K562 (cell line): Measurements from ENCODE around the gene CENPP. TPM values are rescaled to one million over a fixed set of nuclear protein-coding genes. Genes with fewer than 3 reads are reported as not detected.

Experiments used
- ATAC-seq: fragments of 200-7000 bp; cut with Tn5 transposase; 3 replicates; pipeline ENCODE4 v1.9.1; 2020; ENCODE audit warnings: moderate library complexity
- BruUV-seq: library from RNA; stranded (reverse); fragments of 400-500 nt; replicated peaks from 2 replicates; lab custom pipeline; 2021; lab: Mats Ljungman, UMichigan
- CTCF ChIA-PET: fragments of 300-600 bp; formaldehyde crosslinking; extraction: SDS; loops from one replicate; lab custom pipeline; 2021; ENCODE audit warnings: low intra/inter-chr PET ratio; lab: Yijun Ruan, JAX
- POLR2A ChIA-PET: fragments of 300-600, 350-650 bp; sonication (Branson Sonifier 250); formaldehyde crosslinking; extraction: SDS; loops from one replicate; lab custom pipeline; 2021; ENCODE audit warnings: antibody characterized with exemption, inconsistent platforms; lab: Yijun Ruan, JAX
- DNase-seq, 4 experiments: peaks; one replicate each; pipeline versions ENCODE4 v3.0.0 to v3.0.0-alpha.2; 2011 to 2018; ENCODE audit warnings: low spot score in 3 of 4, mixed read lengths in 3 of 4; ENCODE audit errors: extremely low read depth in 1 of 4
- FAIRE-seq: peaks from 2 replicates; lab custom pipeline; 2011; peaks lifted over from hg19 to GRCh38; lab: Jason Lieb, UNC
- H2AFZ ChIP-seq: 2 replicates; pipeline ENCODE4 v1.6.0; 2011; ENCODE audit warnings: low read depth, low read length, control low read depth, inconsistent platforms
- H3K27ac ChIP-seq: fragments of 200-600 bp; 3 replicates; pipeline ENCODE4 v1.8.0; 2011; ENCODE audit warnings: low read depth, mild to moderate bottlenecking, control low read depth, inconsistent platforms, low read length, moderate library complexity, mixed read lengths; ENCODE audit errors: extremely low read depth
- H3K27me3 ChIP-seq, 2 experiments: fragments of 300-600 bp in 1 of 2; 2 replicates in 1 of 2; 3 replicates in 1 of 2; pipeline versions ENCODE4 v1.6.0 to v1.8.0; 2011; ENCODE audit warnings: inconsistent platforms in 2 of 2, low read length in 2 of 2, mild to moderate bottlenecking in 1 of 2, mixed read lengths in 1 of 2, moderate library complexity in 1 of 2; ENCODE audit not compliant: control insufficient read depth in 2 of 2, insufficient read depth in 2 of 2
- H3K36me3 ChIP-seq: fragments of 300-600 bp; 3 replicates; pipeline ENCODE4 v1.8.0; 2011; ENCODE audit warnings: mild to moderate bottlenecking, low read length, inconsistent platforms; ENCODE audit not compliant: control insufficient read depth, insufficient read depth
- H3K4me1 ChIP-seq, 2 experiments: fragments of 200-600 bp in 1 of 2; replicated peaks in 1 of 2; 2 replicates in 1 of 2; 3 replicates in 1 of 2; pipeline versions ENCODE4 v1.5.1 to v1.8.0; 2011; ENCODE audit warnings: inconsistent platforms in 2 of 2, low read length in 2 of 2, mild to moderate bottlenecking in 1 of 2, mixed read lengths in 1 of 2, moderate library complexity in 1 of 2; ENCODE audit not compliant: control insufficient read depth in 2 of 2, insufficient read depth in 2 of 2
- H3K4me2 ChIP-seq: 2 replicates; pipeline ENCODE4 v1.6.1; 2011; ENCODE audit warnings: low read length, control low read depth, inconsistent platforms, mixed read lengths; ENCODE audit not compliant: insufficient read depth
- H3K4me3 ChIP-seq: fragments of 200-600 bp; sonication (generic), shearing (Covaris generic); 2 replicates; pipeline ENCODE4 v1.5.1; 2016; ENCODE audit warnings: control low read depth, inconsistent platforms
- H3K79me2 ChIP-seq: fragments of 200-600 bp; 3 replicates; pipeline ENCODE4 v1.8.0; 2011; ENCODE audit warnings: low read length, inconsistent platforms; ENCODE audit not compliant: control insufficient read depth, insufficient read depth
- H3K9ac ChIP-seq, 2 experiments: 2 replicates each; pipeline versions ENCODE4 v1.6.0 to v1.6.1; 2011; ENCODE audit warnings: low read depth in 2 of 2, low read length in 2 of 2, control low read depth in 1 of 2, inconsistent platforms in 1 of 2, mild to moderate bottlenecking in 1 of 2, mixed read lengths in 1 of 2; ENCODE audit not compliant: insufficient read depth in 1 of 2
- H3K9me1 ChIP-seq: one replicate; pipeline ENCODE4 v1.6.0; 2011; ENCODE audit warnings: inconsistent platforms, mild to moderate bottlenecking, low read length, moderate library complexity; ENCODE audit not compliant: control insufficient read depth, insufficient read depth
- H3K9me3 ChIP-seq: replicated peaks from 2 replicates; pipeline ENCODE4 v1.5.1; 2011; ENCODE audit warnings: low read depth, low read length, inconsistent platforms; ENCODE audit not compliant: control insufficient read depth, insufficient read depth
- H4K20me1 ChIP-seq: replicated peaks from 2 replicates; pipeline ENCODE4 v1.6.1; 2011; ENCODE audit warnings: low read length, inconsistent platforms, mixed read lengths; ENCODE audit not compliant: control insufficient read depth, insufficient read depth
- ATF1 ChIP-seq, 2 experiments: fragments of 450-650 bp in 1 of 2; IDR thresholded peaks; 2 replicates each; pipeline ENCODE4 v1.6.1; 2016; ENCODE audit warnings: missing compliant biosample characterization in 1 of 2, missing genetic modification characterization in 1 of 2
- MTA3 ChIP-seq: fragments of 450-650 bp; formaldehyde crosslinking; IDR thresholded peaks from 2 replicates; pipeline ENCODE4 v1.6.1; 2017; ENCODE audit warnings: mild to moderate bottlenecking, borderline replicate concordance
- NONO ChIP-seq, 2 experiments: fragments of 200-400 bp in 1 of 2; fragments of 450-650 bp in 1 of 2; formaldehyde crosslinking in 1 of 2; IDR thresholded peaks; 2 replicates each; pipeline ENCODE4 v1.6.1; 2017; ENCODE audit warnings: low read depth in 2 of 2, mild to moderate bottlenecking in 2 of 2, moderate library complexity in 2 of 2, low read length in 1 of 2
- PTTG1 ChIP-seq: fragments of 450-650 bp; IDR thresholded peaks from 2 replicates; pipeline ENCODE4 v1.6.1; 2016; ENCODE audit warnings: low read depth, mild to moderate bottlenecking, missing genetic modification characterization, missing compliant biosample characterization
- SREBF2 ChIP-seq: sonication (generic); formaldehyde crosslinking; IDR thresholded peaks from 2 replicates; pipeline ENCODE4 v1.4.0; 2020; ENCODE audit warnings: mild to moderate bottlenecking, missing genetic modification reagents
- TFAM ChIP-seq: fragments of 250-450 bp; sonication (Bioruptor Pico); conservative IDR thresholded peaks from 2 replicates; pipeline ENCODE4 v1.5.0; 2021; ENCODE audit warnings: mild to moderate bottlenecking, moderate library complexity
- TSC22D4 ChIP-seq: fragments of 450-650 bp; IDR thresholded peaks from 2 replicates; pipeline ENCODE4 v1.6.1; 2016; ENCODE audit warnings: missing genetic modification characterization, missing biosample characterization, control low read depth
- ZNF140 ChIP-seq: fragments of 250-450 bp; sonication (Bioruptor Pico); IDR thresholded peaks from 2 replicates; pipeline ENCODE4 v1.8.0; 2021; ENCODE audit warnings: moderate library complexity, mild to moderate bottlenecking, inconsistent platforms
- WGBS: fragments of 100-300 bp; shearing (Covaris generic); methylation state at CpG from one replicate; pipeline ENCODE4 v1.1.6; 2016; ENCODE audit warnings: low coverage, mixed read lengths; ENCODE audit not compliant: insufficient coverage; ENCODE audit errors: missing lambda C conversion rate; 5-methylcytosine and 5-hydroxymethylcytosine counted together
- in situ Hi-C: fragments of 300-500 bp; cut with MboI; formaldehyde crosslinking; loops from 4 replicates; pipeline ENCODE4 v1.15.0; 2018; ENCODE audit warnings: inconsistent platforms, mixed read lengths
- intact Hi-C: fragments of 100-400 bp; cut with micrococcal nuclease; formaldehyde crosslinking; loops from 2 replicates; pipeline ENCODE4 v1.14.2; 2022
- polyA plus RNA-seq, 8 experiments: library from polyadenylated mRNA; depleted of rRNA in 4 of 8; stranded (reverse) in 5 of 8; unstranded in 3 of 8; fragments of >200 nt; fragmentation: Nextera tagmentation in 2 of 8; fragmentation: Illumina TruSeq in 1 of 8; extraction: Ambion mirVana in 2 of 8; extraction: Trizol in 1 of 8; gene quantifications; 2 replicates each; pipeline versions ENCODE4 v1.2.1 to v1.2.3, GENCODE V29; 2011 to 2014; ENCODE audit warnings: inconsistent platforms in 1 of 8, missing spikeins in 1 of 8
- total RNA-seq, 7 experiments: library from RNA; depleted of rRNA in 6 of 7; stranded (reverse); fragments of >200 nt in 6 of 7; fragmentation: Illumina TruSeq in 2 of 7; extraction: Trizol in 2 of 7; gene quantifications; 2 replicates each; pipeline versions ENCODE4 v1.2.1 to v1.2.3, GENCODE V29; 2011 to 2021; ENCODE audit warnings: low replicate concordance in 1 of 7
- TF ChIP-seq, protein P1 (sequence below): fragments of 450-650 bp; formaldehyde crosslinking; IDR thresholded peaks from 2 replicates; pipeline ENCODE4 v1.4.0; 2020; ENCODE audit warnings: mild to moderate bottlenecking, moderate library complexity

The CENPP gene
- total and polyA plus RNA-seq, 9 of the 15 experiments (the other 6 are each of a cell fraction or from before 2014, with no cell fraction given): 8.0 to 28.5 (median 17.9) TPM

DNA sequence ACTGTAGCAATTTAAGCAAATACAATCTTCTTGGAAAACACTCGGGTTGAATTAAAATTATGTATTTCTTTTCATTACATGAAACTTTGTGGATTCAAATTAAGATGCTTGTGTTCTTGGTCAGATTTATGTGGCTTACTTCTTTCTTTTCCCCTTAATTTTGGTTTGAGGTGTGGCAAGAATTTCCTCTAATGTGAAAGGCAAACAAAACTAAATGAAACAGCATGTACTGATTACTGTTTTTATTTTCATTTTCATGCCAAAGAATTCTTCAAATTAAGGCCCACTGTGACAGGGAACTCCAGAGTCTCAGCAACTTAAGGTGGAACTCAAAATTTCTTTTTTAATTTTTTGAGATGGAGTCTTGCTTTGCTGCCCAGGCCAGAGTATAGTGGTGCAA is 98.6 kb downstream of the CENPP start, which contains the start of gene OMD:
TSS of gene OMD (minus strand) at position 132 of the 400 bp plus-strand sequence. CDS start 6,913 bp downstream, outside the sequence.
- Histone ChIP-seq H3K9me1 (no peaks in the 10 kb centered on the region), H3K4me3 (no peak within 1 kb of the TSS), H3K9me3 (no peaks in the 10 kb centered on the region), H3K27ac (no peak within 1 kb of the TSS), H3K79me2 (no peaks in the 10 kb centered on the region), H3K27me3 (no peaks in the 10 kb centered on the region), H2AFZ (no peak within 1 kb of the TSS), H4K20me1 (no peaks in the 10 kb centered on the region), H3K36me3 (no peaks in the 10 kb centered on the region), H3K9ac (no peak within 1 kb of the TSS), H3K4me2 (no peak within 1 kb of the TSS), H3K4me1 (no peaks in the 10 kb centered on the region)
- CTCF ChIA-PET: no interaction called here
- intact Hi-C loops: no loop called here
- TF ChIP-seq PTTG1 (no peak), ATF1 (CRISPR knock-in tag; IDR thresholded peaks at IDR 0.05) (no peak), ATF1 (tag; IDR thresholded peaks at IDR 0.05) (no peak), MTA3 (no peak)
- POLR2A ChIA-PET: no interaction called here
- BruUV-seq: no TSS peak
- WGBS: 50% methylated on average over 1 of the region's 1 CpG
- in situ Hi-C loops: no loop called here
- DNase-seq (no peak), ATAC-seq (no peak), FAIRE-seq (no peak)

DNA sequence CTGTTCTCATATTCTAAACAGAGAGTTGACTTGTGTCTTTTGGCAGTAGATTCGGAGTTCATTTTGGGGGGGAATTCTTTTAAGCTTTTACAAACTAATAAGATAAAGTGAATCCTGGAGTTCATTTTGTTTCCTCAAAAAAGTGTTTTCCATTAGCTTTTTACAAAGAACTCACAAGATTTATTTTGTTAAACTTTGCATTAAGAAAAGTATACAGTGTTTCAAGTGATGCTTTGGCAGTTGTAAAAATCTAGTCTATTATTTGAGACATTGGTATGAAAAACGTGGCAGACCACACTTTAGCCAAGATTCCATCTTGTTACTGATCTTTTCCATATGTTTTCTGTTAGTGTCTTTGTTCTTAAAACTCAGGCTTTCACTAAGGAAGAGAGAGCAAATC is 99.7 kb downstream of the CENPP start:
- Histone ChIP-seq H3K79me2 (no peaks in the 10 kb centered on the region), H3K4me3 (no peak overlapping the region), H3K9me1 (no peaks in the 10 kb centered on the region), H3K36me3 (no peaks in the 10 kb centered on the region), H3K27me3 (no peaks in the 10 kb centered on the region), H3K4me1 (no peaks in the 10 kb centered on the region), H4K20me1 (no peaks in the 10 kb centered on the region), H3K9me3 (no peaks in the 10 kb centered on the region), H3K27ac (no peak overlapping the region), H3K9ac (no peak overlapping the region), H3K4me2 (no peak overlapping the region), H2AFZ (no peak overlapping the region)
- BruUV-seq: no TSS peak
- ChIA-PET POLR2A (no interaction called here), CTCF (no interaction called here)
- 36% methylated on average over 2 of the region's 2 CpGs for WGBS
- no peak for TF ChIP-seq ZNF140 (CRISPR knock-in tag)
- TF ChIP-seq, protein P1, sequence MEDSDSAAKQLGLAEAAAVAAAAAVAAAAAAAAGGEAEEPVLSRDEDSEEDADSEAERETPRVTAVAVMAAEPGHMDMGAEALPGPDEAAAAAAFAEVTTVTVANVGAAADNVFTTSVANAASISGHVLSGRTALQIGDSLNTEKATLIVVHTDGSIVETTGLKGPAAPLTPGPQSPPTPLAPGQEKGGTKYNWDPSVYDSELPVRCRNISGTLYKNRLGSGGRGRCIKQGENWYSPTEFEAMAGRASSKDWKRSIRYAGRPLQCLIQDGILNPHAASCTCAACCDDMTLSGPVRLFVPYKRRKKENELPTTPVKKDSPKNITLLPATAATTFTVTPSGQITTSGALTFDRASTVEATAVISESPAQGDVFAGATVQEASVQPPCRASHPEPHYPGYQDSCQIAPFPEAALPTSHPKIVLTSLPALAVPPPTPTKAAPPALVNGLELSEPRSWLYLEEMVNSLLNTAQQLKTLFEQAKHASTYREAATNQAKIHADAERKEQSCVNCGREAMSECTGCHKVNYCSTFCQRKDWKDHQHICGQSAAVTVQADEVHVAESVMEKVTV (CRISPR knock-in tag): no peak
- no peak for TF ChIP-seq SREBF2 (CRISPR knock-in tag)
- TF ChIP-seq TFAM (CRISPR knock-in tag): no peak
- no peak for TF ChIP-seq TSC22D4 (tag)
- TF ChIP-seq NONO (IDR thresholded peaks at IDR 0.05; ENCODE audit: low read depth in 2 of 2, low read length in 1 of 2): no peak
- no peak for DNase-seq
- no peak for FAIRE-seq
- no peak for ATAC-seq
- intact Hi-C loops: no loop called here
- in situ Hi-C loops: no loop called here
